Globus pallidus (tissue), 1 donor: ENCODE data around the gene LRRFIP1.

Source experiments
- DNase-seq: peaks from one replicate; pipeline ENCODE4 v3.0.0-alpha.2; 2015; ENCODE audit warnings: low spot score

LRRFIP1 gene

GRCh38 chr2:237616734-237617586, 10.4 kb upstream of the LRRFIP1 start:
- no peak for DNase-seq

GRCh38 chr2:237617587-237617982, 9.8 kb upstream of the LRRFIP1 start:
- DNase-seq: no peak

DNA sequence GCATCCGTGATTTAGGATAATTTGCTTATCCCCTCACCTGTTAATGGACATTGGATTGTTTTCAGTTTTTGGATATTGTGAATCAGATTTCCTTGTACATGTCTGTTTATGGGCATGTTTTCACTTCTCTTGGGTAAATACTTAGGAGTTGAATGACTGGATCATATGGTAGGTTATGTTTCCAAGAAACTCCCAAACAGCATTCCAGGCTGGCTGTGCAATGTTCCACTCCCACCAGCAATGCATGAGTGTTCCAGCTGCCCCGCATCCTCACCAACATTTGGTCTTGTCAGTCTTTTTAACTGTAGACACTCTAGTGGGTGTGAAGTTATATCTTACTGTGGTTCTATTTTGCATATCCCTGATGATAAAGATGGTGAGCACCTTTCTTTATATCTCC, 8.9 kb upstream of the LRRFIP1 start:
- no peak for DNase-seq

DNA sequence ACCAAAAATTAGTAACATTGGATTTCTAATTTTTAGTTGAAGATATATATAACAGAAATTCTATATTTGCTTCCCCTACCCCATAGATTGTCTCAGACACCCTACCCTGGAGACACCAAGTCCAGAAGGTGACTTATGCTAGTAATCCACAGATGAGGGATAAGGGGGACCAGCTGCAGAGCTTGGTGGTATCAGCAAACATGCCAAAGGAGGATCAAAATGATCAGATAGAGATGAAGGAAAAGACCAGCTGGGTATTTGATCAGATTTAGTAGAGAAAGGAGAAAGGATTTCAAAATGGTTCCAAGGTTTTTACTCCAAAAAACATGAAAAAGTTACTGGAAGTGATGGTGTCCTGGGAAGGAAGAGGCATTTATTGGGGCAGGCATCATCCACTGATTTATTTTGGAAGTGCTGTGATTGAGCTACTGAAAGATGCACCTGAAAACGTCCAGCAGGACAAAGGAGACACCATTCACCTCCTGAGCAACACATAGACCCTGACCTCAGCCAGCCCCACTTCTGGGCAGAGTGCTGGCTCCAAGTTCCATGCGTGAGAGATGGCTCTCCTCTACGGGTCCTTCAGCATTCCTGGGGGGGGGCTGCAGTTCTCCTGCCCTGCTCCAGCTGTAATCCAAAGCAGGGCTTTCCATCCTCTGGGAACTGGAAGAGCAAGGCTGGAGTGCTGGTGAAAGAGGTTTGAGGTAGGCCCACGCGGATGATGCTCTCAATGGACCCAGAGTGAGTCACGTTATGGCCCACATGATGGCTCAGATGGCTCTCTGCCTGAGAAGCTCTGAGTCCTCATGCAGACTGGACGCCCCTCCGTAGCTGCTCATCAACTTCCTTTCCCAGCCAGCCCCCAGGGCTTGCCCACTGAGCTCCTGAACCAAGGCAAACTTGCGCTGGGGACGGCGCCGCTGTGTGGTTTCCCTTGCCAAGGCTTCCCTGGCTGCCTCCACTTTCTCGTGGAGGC, 3.7 kb upstream of the LRRFIP1 start:
- no peak for DNase-seq

DNA sequence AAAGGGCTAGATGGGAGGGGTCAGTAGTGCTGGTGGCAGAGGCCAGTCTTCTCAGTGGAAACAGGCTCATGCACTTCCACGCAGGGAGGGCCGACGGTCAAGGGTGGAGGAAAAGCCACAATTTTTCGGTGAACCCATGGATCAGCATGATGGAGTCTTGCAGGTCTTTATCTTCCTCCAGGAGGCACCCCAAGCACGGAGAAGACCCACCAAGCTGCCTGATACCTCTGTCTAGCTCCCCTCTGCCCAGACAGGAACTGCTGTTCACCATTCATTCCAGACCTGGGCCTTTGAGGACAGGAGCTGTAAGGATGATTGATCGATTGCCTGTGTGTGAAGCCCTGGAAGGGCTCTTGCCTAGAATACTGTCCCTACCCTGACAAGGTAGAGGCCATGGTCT, 2.8 kb upstream of the LRRFIP1 start:
- DNase-seq: no peak

GRCh38 chr2:237625216-237625705, 2.1 kb upstream of the LRRFIP1 start:
- no peak for DNase-seq

DNA sequence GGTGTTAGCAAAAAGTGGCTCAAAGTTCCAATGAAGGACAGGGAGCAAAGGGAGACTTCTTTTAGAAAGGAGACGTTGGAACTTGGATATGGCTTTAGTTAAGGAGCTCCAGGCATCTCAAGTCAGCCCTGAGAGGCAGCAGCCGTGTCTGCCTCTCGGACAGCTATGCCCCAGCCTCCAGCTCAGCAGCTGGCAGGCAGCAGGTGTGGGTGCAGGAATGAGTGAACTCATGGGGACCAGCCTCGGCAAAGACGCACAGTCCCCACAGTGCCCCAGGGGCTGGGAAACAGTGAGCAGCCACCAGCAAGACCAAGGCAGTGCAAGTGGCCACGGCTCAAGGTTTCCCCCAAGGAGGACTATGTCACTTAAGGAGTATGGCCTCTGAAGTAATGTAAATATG, 1.6 kb upstream of the LRRFIP1 start:
- DNase-seq: no peak

GRCh38 chr2:237626813-237627440, 460 bp upstream of the LRRFIP1 start:
- no peak for DNase-seq

- DNase-seq: no peak
Observed at GRCh38 chr2:237628247-237629187, 1.1 kb downstream of the LRRFIP1 start.

DNA sequence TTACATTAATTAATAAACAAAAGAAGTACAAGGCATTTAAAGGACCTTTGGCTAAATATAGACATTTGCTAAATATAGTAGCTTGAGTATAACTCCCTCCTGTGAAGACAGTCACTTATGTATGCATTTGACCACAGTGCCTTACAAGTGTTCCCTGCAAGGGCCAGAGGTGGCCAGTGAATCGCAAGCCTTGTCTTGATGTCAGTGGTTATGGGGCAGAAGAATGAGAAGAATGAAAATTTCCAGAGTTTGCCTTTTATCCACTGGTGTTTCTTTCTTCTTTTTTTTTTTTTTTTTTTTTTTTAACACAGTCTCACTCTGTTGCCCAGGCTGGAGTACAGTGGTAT, 1.8 kb downstream of the LRRFIP1 start:
- no peak for DNase-seq

GRCh38 chr2:237629739-237630138, 2.4 kb downstream of the LRRFIP1 start:
- no peak for DNase-seq

DNA sequence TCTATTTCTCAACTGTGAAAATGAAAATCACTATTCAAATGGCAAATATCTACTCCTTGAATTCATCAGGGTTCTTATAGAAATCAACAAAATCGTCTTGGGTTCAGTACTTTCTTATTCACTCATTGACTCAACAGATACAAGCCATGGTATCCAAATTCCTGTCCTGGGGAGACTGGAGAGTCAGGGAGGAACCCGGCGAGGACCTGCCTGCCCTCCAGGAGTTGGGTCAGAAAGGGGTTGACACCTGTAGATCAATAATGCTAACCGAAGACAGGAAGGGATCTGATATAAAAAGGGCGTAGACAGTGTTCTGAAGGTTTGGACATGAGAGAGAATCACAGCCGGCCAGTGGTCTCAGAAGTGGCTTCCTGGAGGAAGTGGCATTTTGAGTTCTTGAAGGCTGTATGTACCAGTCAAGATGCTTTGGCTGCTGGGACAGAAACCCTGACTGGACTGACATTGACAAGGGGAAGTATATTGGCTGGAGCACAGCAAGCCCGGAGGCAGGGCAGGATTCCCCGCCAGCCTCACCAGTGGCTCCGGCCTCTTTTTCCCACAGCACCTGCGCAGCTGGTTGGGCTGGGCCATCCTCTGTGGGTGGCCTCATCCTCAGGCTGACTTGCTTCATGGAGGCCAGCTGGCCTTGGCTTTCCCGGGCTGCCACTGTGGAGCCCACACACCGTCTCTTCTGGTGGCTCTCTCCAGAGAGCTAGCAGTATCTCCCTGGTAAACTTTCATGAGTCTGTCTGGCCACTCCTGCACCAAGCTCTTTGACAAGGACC, 3.0 kb downstream of the LRRFIP1 start:
- no peak for DNase-seq

DNA sequence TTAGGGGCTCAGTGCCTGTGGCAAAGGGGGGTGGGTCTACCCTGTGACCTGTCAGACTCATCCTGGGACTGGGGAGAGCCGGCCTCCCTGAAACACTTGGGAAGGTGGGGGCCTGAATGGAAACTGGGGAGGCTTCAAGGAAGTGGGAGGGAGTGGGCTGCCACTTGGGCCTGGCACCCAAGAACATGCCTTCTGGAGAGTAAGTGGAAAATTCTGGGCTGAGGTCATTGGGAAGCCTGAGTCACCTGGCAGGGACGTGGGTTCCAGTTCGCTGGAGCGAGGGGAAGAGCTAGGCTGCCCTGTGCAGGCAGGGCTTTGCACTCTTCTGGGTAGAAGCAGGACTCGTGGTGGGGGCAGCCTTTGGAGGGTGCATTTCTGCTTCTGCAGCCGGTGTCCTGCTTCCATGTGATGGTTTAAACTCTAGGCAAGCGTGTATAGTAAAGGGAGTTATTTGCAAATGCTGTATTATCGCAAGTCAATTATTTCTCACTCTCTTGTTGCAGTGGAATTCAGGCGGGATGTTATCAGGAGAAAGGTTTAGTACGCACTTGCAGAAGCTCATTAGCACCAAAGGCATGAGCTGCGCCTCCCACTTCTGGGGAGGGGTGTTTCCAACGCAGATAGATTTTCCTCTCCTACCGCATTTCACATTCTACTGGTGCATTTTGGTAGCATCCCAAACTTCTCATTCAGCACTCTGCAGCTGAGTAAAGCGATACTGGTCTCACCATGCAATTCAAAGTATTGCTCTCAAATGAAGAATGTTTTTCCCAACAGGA, 3.8 kb downstream of the LRRFIP1 start:
- DNase-seq: no peak

- DNase-seq: no peak
Observed at GRCh38 chr2:237631801-237632585, 4.6 kb downstream of the LRRFIP1 start.

- no peak for DNase-seq
Observed at GRCh38 chr2:237633061-237633561, 5.7 kb downstream of the LRRFIP1 start.

GRCh38 chr2:237636578-237636977, 9.2 kb downstream of the LRRFIP1 start:
- DNase-seq: no peak

GRCh38 chr2:237637429-237638135, 10.2 kb downstream of the LRRFIP1 start:
- no peak for DNase-seq

- DNase-seq: no peak
Observed at GRCh38 chr2:237638176-237638575, 10.8 kb downstream of the LRRFIP1 start.
